ENCODE measurements around the gene CR1. TPM values are rescaled to one million over a fixed set of nuclear protein-coding genes. Genes with fewer than 3 reads are reported as not detected.

The CR1 gene
- total and polyA plus RNA-seq, 2 experiments from 2014 or later = 0.65 to 0.76 TPM

DNA sequence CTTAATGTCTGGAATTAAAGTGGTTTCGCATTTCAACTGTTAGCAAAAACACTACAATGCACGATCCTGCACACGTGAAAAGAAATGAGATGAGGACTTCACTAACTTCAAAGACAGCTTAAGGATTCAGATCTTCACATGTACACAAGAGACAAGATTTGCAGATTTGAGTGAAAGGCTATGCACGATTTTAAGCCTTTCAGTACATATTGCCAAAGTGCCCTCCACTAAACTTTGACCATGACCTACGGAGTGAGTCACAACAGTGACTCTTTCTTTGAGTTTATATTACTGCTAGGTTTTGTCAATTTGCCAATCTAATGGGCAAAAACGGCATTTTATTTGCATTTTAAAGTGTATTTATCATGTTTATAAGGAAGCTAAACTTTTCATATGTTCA, 107.8 kb downstream of the CR1 start:
- no peaks in the 10 kb centered on the region for H3K4me1 Mint-ChIP-seq
- ATAC-seq = no peak
- no peak overlapping the region for H3K4me3 Mint-ChIP-seq

More for the DNA sequence above, 107.8 kb downstream of the CR1 start:
- H3K27me3 Mint-ChIP-seq (ENCODE audit: insufficient read depth, low read depth, poor library complexity) = no peaks in the 10 kb centered on the region
- H3K4me2 ChIP-seq = no peak overlapping the region
- no peak overlapping the region for H3K4me3 ChIP-seq
- no peaks in the 10 kb centered on the region for H3F3A ChIP-seq (replicated peaks; ENCODE audit: low read depth)
- no peak for TF ChIP-seq ZNF331 (CRISPR knock-in tag; IDR thresholded peaks at IDR 0.05; ENCODE audit: low read depth)
- no peak for TF ChIP-seq NANOG (IDR thresholded peaks at IDR 0.05; ENCODE audit: borderline replicate concordance)
- TF ChIP-seq POLR2AphosphoS5 (IDR thresholded peaks at IDR 0.05; ENCODE audit: low read depth) = no peak
- no peak for TF ChIP-seq EZH2 (IDR thresholded peaks at IDR 0.05; ENCODE audit: low read depth, unreplicated experiment)
- TF ChIP-seq CTCF (conservative IDR thresholded peaks at IDR 0.05; ENCODE audit: low read depth in 2 of 2) = no peak
- no peak for TF ChIP-seq REST (IDR thresholded peaks at IDR 0.05; ENCODE audit: unreplicated experiment)
- no peak for TF ChIP-seq ZNF462 (CRISPR knock-in tag; IDR thresholded peaks at IDR 0.05)
- TF ChIP-seq CREB1 (CRISPR knock-in tag; IDR thresholded peaks at IDR 0.05; ENCODE audit: low read depth) = no peak
- no peak for TF ChIP-seq STAT1 (IDR thresholded peaks at IDR 0.05; ENCODE audit: unreplicated experiment)
- TF ChIP-seq ETS1 (IDR thresholded peaks at IDR 0.05) = no peak
- no peak for TF ChIP-seq EZH2phosphoT487 (IDR thresholded peaks at IDR 0.05; ENCODE audit: unreplicated experiment)
- no peak overlapping the region for H3K27ac ChIP-seq (ENCODE audit: low read depth)
- no peak for DNase-seq (ENCODE audit: low spot score)
- H3K9me2 ChIP-seq (ENCODE audit: insufficient read depth) = no peaks in the 10 kb centered on the region
- H3K36me3 Mint-ChIP-seq (ENCODE audit: low read depth) = no peaks in the 10 kb centered on the region
- no peaks in the 10 kb centered on the region for H3K79me2 ChIP-seq (replicated peaks; ENCODE audit: insufficient read depth)
- H3K27ac Mint-ChIP-seq = no peak overlapping the region
- no peak overlapping the region for H2AFZ ChIP-seq
- no peaks in the 10 kb centered on the region for H3K36me3 ChIP-seq (ENCODE audit: insufficient read depth)
- H3K9me3 Mint-ChIP-seq = no peaks in the 10 kb centered on the region
- no peaks in the 10 kb centered on the region for H4K20me1 ChIP-seq (replicated peaks; ENCODE audit: insufficient read depth)
- no peaks in the 10 kb centered on the region for H3K27me3 ChIP-seq (ENCODE audit: insufficient read depth)
- no peaks in the 10 kb centered on the region for H3K4me1 ChIP-seq (ENCODE audit: insufficient read depth)

All from GM23338 (cell line).